ENCODE data around the gene DGKI.

DNA sequence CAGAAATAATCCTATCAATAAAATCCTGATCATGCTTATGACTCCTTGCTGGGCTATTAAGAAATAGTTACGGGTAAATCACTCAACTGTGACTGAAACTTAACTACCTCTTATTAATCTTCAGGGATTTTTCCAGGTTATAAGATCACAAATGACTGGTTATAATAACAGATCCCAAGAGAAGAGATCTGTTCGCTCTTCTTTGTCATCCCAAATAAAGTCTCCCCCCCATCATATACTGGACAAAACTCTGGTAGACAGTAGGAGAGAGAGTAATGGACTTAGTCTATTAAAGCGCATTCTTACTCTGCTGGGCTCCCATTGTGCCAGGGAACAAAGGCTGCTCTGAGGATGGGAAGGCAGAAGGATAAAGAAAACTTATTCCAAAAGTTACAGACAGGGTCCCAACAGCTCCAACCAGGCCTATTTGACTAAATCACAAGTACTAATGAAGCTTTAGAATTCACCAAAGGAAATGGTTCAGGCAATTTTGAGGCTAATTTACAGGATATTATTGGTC lies 233.7 kb downstream of the DGKI start:
- TF ChIP-seq POLR2A (IDR thresholded peaks at IDR 0.05), result no peak
- no peak for TF ChIP-seq CTCF (IDR thresholded peaks at IDR 0.05)

All from stomach (tissue), 4 donors.